OCI-LY3 (cell line): ENCODE data around the gene KIF3C.

Experiments used
- H2AFZ ChIP-seq: fragments of 200-600, 300-600 bp; shearing (Covaris generic); 2 replicates; pipeline ENCODE4 v1.6.0; 2014; ENCODE audit warnings: antibody characterized with exemption, low read depth, low read length
- H3K27ac ChIP-seq: fragments of 200-600, 300-600 bp; sonication (generic); 2 replicates; pipeline ENCODE4 v1.5.1; 2014; ENCODE audit warnings: mild to moderate bottlenecking, low read length, moderate library complexity, mixed read lengths
- H3K27me3 ChIP-seq: fragments of 200-600, 300-600 bp; sonication (generic); 2 replicates; pipeline ENCODE4 v1.6.1; 2014; ENCODE audit warnings: low read depth, low read length, mixed read lengths
- H3K36me3 ChIP-seq: fragments of 200-600, 300-600 bp; sonication (generic); replicated peaks from 2 replicates; pipeline ENCODE3; 2014; ENCODE audit warnings: low read depth, low read length, mixed read lengths
- H3K4me1 ChIP-seq: fragments of 300-600, 200-600 bp; sonication (generic); 2 replicates; pipeline ENCODE4 v1.6.1; 2014; ENCODE audit warnings: low read length, mixed read lengths
- H3K4me2 ChIP-seq: fragments of 200-600, 300-600 bp; sonication (generic); 2 replicates; pipeline ENCODE4 v1.6.1; 2014; ENCODE audit warnings: low read length, mixed read lengths
- H3K4me3 ChIP-seq: fragments of 300-600, 200-600 bp; sonication (generic); 2 replicates; pipeline ENCODE4 v1.5.1; 2014; ENCODE audit warnings: antibody characterized with exemption, mild to moderate bottlenecking, low read length, moderate library complexity
- H3K79me2 ChIP-seq: fragments of 300-600, 200-600 bp; shearing (Covaris generic); 2 replicates; pipeline ENCODE4 v1.6.1; 2014; ENCODE audit warnings: mild to moderate bottlenecking, low read length, mixed read lengths
- H3K9ac ChIP-seq: fragments of 300-600, 200-600 bp; shearing (Covaris generic); 2 replicates; pipeline ENCODE4 v1.6.0; 2014; ENCODE audit warnings: mild to moderate bottlenecking, low read length, moderate library complexity
- H3K9me3 ChIP-seq: fragments of 200-600, 300-600 bp; shearing (Covaris generic); 2 replicates; pipeline ENCODE4 v1.6.1; 2014; ENCODE audit warnings: low read length, mixed read lengths; ENCODE audit not compliant: insufficient read depth
- H4K20me1 ChIP-seq: fragments of 200-600, 300-600 bp; sonication (generic); 2 replicates; pipeline ENCODE4 v1.6.1; 2016; ENCODE audit warnings: low read length, mixed read lengths; ENCODE audit not compliant: insufficient read depth
- CTCF ChIP-seq: fragments of 200-600, 300-600 bp; sonication (generic); IDR thresholded peaks from 2 replicates; pipeline ENCODE4 v1.5.1; 2014; ENCODE audit warnings: antibody characterized with exemption, low read length, low read depth
- EZH2phosphoT487 ChIP-seq: fragments of 200-600 bp; shearing (Covaris generic); IDR thresholded peaks from 2 replicates; pipeline ENCODE4 v1.6.1; 2018; ENCODE audit warnings: antibody characterized with exemption, mixed run types, low read depth

The KIF3C gene

GRCh38 chr2:25895018-25895417 is 87.3 kb downstream of the KIF3C start:
- H3K4me2 ChIP-seq = no peak overlapping the region
- TF ChIP-seq CTCF (no peak), EZH2phosphoT487 (no peak)
- H2AFZ ChIP-seq = no peak overlapping the region

GRCh38 chr2:25894135-25894830 is 88.0 kb downstream of the KIF3C start:
- Histone ChIP-seq H3K4me1 (peaks cover 6% of the 10 kb centered on the region), H3K9me3 (no peaks in the 10 kb centered on the region), H3K27me3 (no peaks in the 10 kb centered on the region), H4K20me1 (no peaks in the 10 kb centered on the region), H3K4me3 (no peak overlapping the region), H3K9ac (no peak overlapping the region), H3K79me2 (no peaks in the 10 kb centered on the region), H2AFZ (no peak overlapping the region), H3K4me2 (no peak overlapping the region), H3K27ac (no peak overlapping the region), H3K36me3 (no peaks in the 10 kb centered on the region)
- TF ChIP-seq EZH2phosphoT487 (no peak), CTCF (no peak)

More at GRCh38 chr2:25895018-25895417, 87.3 kb downstream of the KIF3C start:
- H3K9ac ChIP-seq = no peak overlapping the region
- H3K27ac ChIP-seq = no peak overlapping the region
- no peaks in the 10 kb centered on the region for H3K79me2 ChIP-seq
- peaks cover 6% of the 10 kb centered on the region for H3K4me1 ChIP-seq
- H3K4me3 ChIP-seq = no peak overlapping the region
- no peaks in the 10 kb centered on the region for H3K27me3 ChIP-seq
- H3K36me3 ChIP-seq = no peaks in the 10 kb centered on the region
- H3K9me3 ChIP-seq = no peaks in the 10 kb centered on the region
- H4K20me1 ChIP-seq = no peaks in the 10 kb centered on the region

- H3K79me2 ChIP-seq = no peaks in the 10 kb centered on the region
- no peaks in the 10 kb centered on the region for H4K20me1 ChIP-seq
- no peaks in the 10 kb centered on the region for H3K36me3 ChIP-seq
- no peak overlapping the region for H2AFZ ChIP-seq
- no peaks in the 10 kb centered on the region for H3K27me3 ChIP-seq
- no peak overlapping the region for H3K4me3 ChIP-seq
- no peak overlapping the region for H3K9ac ChIP-seq
- H3K27ac ChIP-seq = no peak overlapping the region
- no peaks in the 10 kb centered on the region for H3K4me1 ChIP-seq
- H3K4me2 ChIP-seq = no peak overlapping the region
- H3K9me3 ChIP-seq = no peaks in the 10 kb centered on the region
- TF ChIP-seq EZH2phosphoT487 (no peak), CTCF (no peak)
Measured at GRCh38 chr2:25891672-25892071, 90.6 kb downstream of the KIF3C start.

- no peak overlapping the region for H3K4me3 ChIP-seq
- H3K27me3 ChIP-seq = no peaks in the 10 kb centered on the region
- no peaks in the 10 kb centered on the region for H3K36me3 ChIP-seq
- no peak overlapping the region for H3K27ac ChIP-seq
- TF ChIP-seq CTCF (no peak), EZH2phosphoT487 (no peak)
- H3K9ac ChIP-seq = no peak overlapping the region
- H3K4me2 ChIP-seq = no peak overlapping the region
- no peaks in the 10 kb centered on the region for H3K79me2 ChIP-seq
- H3K9me3 ChIP-seq = no peaks in the 10 kb centered on the region
- H4K20me1 ChIP-seq = no peaks in the 10 kb centered on the region
- H3K4me1 ChIP-seq = no peaks in the 10 kb centered on the region
- H2AFZ ChIP-seq = no peak overlapping the region
Measured at GRCh38 chr2:25887624-25888242, 94.6 kb downstream of the KIF3C start.
